Measurements from ENCODE around the gene GORASP1. TPM values are rescaled to one million over a fixed set of nuclear protein-coding genes. Genes with fewer than 3 reads are reported as not detected.

The GORASP1 gene
- total and polyA plus RNA-seq, 2 experiments from 2014 or later = 10.3 to 38.3 TPM

DNA sequence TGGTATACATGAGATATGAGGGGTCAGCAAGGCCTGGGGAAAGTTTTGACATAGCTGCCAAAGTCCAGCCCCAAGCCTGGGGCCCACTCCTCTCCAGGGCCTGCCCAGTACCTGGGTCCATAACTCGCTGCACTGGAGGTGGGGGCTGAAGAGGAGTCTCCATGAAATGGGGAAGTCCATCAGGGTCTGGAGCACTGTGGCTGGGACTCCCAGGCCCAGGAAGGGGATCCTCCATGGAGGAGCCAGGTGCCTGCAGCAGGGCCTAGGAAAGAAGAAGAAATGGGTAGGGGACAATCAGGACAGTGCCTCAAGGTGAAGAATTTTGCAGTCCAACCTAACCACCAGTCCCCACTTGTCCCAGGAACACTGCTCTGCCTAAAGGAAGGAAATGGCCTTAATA is 8.2 kb downstream of the GORASP1 start:
- no peak overlapping the region for H3K27ac Mint-ChIP-seq
- TF ChIP-seq, protein P1, sequence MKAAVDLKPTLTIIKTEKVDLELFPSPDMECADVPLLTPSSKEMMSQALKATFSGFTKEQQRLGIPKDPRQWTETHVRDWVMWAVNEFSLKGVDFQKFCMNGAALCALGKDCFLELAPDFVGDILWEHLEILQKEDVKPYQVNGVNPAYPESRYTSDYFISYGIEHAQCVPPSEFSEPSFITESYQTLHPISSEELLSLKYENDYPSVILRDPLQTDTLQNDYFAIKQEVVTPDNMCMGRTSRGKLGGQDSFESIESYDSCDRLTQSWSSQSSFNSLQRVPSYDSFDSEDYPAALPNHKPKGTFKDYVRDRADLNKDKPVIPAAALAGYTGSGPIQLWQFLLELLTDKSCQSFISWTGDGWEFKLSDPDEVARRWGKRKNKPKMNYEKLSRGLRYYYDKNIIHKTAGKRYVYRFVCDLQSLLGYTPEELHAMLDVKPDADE (IDR thresholded peaks at IDR 0.05) = no peak
- TF ChIP-seq STAT1 (IDR thresholded peaks at IDR 0.05; ENCODE audit: unreplicated experiment) (no peak), ZNF114 (CRISPR knock-in tag; IDR thresholded peaks at IDR 0.05) (no peak), ZNF331 (CRISPR knock-in tag; IDR thresholded peaks at IDR 0.05; ENCODE audit: low read depth) (no peak), POLR2AphosphoS5 (IDR thresholded peaks at IDR 0.05; ENCODE audit: low read depth) (no peak), EZH2 (IDR thresholded peaks at IDR 0.05; ENCODE audit: low read depth, unreplicated experiment) (no peak), EZH2phosphoT487 (IDR thresholded peaks at IDR 0.05; ENCODE audit: unreplicated experiment) (no peak), JUNB (IDR thresholded peaks at IDR 0.05; ENCODE audit: unreplicated experiment) (no peak), CREB1 (CRISPR knock-in tag; IDR thresholded peaks at IDR 0.05; ENCODE audit: low read depth) (no peak)
- TF ChIP-seq, protein P2, sequence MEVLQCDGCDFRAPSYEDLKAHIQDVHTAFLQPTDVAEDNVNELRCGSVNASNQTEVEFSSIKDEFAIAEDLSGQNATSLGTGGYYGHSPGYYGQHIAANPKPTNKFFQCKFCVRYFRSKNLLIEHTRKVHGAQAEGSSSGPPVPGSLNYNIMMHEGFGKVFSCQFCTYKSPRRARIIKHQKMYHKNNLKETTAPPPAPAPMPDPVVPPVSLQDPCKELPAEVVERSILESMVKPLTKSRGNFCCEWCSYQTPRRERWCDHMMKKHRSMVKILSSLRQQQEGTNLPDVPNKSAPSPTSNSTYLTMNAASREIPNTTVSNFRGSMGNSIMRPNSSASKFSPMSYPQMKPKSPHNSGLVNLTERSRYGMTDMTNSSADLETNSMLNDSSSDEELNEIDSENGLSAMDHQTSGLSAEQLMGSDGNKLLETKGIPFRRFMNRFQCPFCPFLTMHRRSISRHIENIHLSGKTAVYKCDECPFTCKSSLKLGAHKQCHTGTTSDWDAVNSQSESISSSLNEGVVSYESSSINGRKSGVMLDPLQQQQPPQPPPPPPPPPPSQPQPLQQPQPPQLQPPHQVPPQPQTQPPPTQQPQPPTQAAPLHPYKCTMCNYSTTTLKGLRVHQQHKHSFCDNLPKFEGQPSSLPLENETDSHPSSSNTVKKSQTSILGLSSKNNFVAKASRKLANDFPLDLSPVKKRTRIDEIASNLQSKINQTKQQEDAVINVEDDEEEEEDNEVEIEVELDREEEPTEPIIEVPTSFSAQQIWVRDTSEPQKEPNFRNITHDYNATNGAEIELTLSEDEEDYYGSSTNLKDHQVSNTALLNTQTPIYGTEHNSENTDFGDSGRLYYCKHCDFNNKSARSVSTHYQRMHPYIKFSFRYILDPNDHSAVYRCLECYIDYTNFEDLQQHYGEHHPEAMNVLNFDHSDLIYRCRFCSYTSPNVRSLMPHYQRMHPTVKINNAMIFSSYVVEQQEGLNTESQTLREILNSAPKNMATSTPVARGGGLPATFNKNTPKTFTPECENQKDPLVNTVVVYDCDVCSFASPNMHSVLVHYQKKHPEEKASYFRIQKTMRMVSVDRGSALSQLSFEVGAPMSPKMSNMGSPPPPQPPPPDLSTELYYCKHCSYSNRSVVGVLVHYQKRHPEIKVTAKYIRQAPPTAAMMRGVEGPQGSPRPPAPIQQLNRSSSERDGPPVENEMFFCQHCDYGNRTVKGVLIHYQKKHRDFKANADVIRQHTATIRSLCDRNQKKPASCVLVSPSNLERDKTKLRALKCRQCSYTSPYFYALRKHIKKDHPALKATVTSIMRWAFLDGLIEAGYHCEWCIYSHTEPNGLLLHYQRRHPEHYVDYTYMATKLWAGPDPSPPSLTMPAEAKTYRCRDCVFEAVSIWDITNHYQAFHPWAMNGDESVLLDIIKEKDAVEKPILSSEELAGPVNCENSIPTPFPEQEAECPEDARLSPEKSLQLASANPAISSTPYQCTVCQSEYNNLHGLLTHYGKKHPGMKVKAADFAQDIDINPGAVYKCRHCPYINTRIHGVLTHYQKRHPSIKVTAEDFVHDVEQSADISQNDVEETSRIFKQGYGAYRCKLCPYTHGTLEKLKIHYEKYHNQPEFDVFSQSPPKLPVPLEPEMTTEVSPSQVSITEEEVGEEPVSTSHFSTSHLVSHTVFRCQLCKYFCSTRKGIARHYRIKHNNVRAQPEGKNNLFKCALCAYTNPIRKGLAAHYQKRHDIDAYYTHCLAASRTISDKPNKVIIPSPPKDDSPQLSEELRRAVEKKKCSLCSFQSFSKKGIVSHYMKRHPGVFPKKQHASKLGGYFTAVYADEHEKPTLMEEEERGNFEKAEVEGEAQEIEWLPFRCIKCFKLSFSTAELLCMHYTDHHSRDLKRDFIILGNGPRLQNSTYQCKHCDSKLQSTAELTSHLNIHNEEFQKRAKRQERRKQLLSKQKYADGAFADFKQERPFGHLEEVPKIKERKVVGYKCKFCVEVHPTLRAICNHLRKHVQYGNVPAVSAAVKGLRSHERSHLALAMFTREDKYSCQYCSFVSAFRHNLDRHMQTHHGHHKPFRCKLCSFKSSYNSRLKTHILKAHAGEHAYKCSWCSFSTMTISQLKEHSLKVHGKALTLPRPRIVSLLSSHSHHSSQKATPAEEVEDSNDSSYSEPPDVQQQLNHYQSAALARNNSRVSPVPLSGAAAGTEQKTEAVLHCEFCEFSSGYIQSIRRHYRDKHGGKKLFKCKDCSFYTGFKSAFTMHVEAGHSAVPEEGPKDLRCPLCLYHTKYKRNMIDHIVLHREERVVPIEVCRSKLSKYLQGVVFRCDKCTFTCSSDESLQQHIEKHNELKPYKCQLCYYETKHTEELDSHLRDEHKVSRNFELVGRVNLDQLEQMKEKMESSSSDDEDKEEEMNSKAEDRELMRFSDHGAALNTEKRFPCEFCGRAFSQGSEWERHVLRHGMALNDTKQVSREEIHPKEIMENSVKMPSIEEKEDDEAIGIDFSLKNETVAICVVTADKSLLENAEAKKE (CRISPR knock-in tag; IDR thresholded peaks at IDR 0.05) = no peak
- TF ChIP-seq, protein P3, sequence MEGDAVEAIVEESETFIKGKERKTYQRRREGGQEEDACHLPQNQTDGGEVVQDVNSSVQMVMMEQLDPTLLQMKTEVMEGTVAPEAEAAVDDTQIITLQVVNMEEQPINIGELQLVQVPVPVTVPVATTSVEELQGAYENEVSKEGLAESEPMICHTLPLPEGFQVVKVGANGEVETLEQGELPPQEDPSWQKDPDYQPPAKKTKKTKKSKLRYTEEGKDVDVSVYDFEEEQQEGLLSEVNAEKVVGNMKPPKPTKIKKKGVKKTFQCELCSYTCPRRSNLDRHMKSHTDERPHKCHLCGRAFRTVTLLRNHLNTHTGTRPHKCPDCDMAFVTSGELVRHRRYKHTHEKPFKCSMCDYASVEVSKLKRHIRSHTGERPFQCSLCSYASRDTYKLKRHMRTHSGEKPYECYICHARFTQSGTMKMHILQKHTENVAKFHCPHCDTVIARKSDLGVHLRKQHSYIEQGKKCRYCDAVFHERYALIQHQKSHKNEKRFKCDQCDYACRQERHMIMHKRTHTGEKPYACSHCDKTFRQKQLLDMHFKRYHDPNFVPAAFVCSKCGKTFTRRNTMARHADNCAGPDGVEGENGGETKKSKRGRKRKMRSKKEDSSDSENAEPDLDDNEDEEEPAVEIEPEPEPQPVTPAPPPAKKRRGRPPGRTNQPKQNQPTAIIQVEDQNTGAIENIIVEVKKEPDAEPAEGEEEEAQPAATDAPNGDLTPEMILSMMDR (conservative IDR thresholded peaks at IDR 0.05; ENCODE audit: low read depth in 2 of 2) = no peak
- H3K36me3 ChIP-seq (ENCODE audit: insufficient read depth) = peaks cover 6% of the 10 kb centered on the region

More for the DNA sequence above, 8.2 kb downstream of the GORASP1 start:
- H3K27me3 ChIP-seq (ENCODE audit: insufficient read depth) = no peaks in the 10 kb centered on the region
- H3F3A ChIP-seq (replicated peaks; ENCODE audit: low read depth) = no peaks in the 10 kb centered on the region
- Mint-ChIP-seq H3K9me3 (no peaks in the 10 kb centered on the region), H3K4me1 (peaks cover 6% of the 10 kb centered on the region), H3K4me3 (no peak overlapping the region), H3K36me3 (ENCODE audit: low read depth) (peaks cover 34% of the 10 kb centered on the region), H3K27me3 (ENCODE audit: insufficient read depth, low read depth, poor library complexity) (peaks cover 4% of the 10 kb centered on the region)
- H2AFZ ChIP-seq = no peak overlapping the region
- no peak for DNase-seq (ENCODE audit: low spot score)
- H3K4me1 ChIP-seq (ENCODE audit: insufficient read depth) = no peaks in the 10 kb centered on the region
- no peak overlapping the region for H3K4me2 ChIP-seq
- ATAC-seq = no peak
- no peaks in the 10 kb centered on the region for H3K79me2 ChIP-seq (replicated peaks; ENCODE audit: insufficient read depth)
- H3K27ac ChIP-seq (ENCODE audit: low read depth) = no peak overlapping the region
- no peak overlapping the region for H3K4me3 ChIP-seq
- H3K9me2 ChIP-seq (ENCODE audit: insufficient read depth) = no peaks in the 10 kb centered on the region
- H4K20me1 ChIP-seq (replicated peaks; ENCODE audit: insufficient read depth) = peaks cover 5% of the 10 kb centered on the region; the same call in 1 of the 2 replicates
